ENCODE measurements around the gene KCNAB1. TPM values are rescaled to one million over a fixed set of nuclear protein-coding genes. Genes with fewer than 3 reads are reported as not detected.

KCNAB1 gene
- total and polyA plus RNA-seq, 2 of the 8 experiments (the other 6 are each of a cell fraction or from before 2014, with no cell fraction given) = 0.51 to 2.3 TPM

DNA sequence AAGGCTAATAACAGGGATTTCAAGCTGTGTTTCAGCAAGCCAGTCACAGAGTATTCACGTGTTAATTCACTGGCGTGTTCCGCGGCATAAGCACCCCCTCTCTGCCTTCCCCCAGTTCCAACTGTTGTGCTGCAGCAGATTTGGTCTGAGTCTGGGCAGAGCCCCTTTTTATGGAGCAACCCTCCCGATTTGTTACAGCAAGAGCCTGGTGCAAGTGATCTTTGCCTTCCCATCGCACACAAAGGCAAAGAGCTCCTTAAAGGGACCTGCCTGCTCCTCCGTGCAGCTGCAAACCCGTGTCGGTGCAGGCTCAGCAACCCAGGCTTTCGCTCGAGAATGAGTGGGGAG, 170.5 kb downstream of the KCNAB1 start:
- 6% methylated on average over 11 of the region's 11 CpGs; no CpG with 5 or more reads in 1 of the 2 experiments for WGBS, 2 experiments (ENCODE audit: extremely low coverage in 1 of 2, insufficient coverage in 1 of 2, insufficient read length in 1 of 2, insufficient replicate concordance in 2 of 2, low coverage in 1 of 2, low lambda C conversion rate in 2 of 2, missing lambda C conversion rate in 1 of 2)
- H3K79me1 ChIP-seq (ENCODE audit: low read depth, low read length) = no peaks in the 10 kb centered on the region
- peak overlapping the region; percentile 83 to 97 for H3K4me2 ChIP-seq (ENCODE audit: insufficient read depth in 1 of 2, low read depth in 2 of 2, low read length in 2 of 2)
- H2BK120ac ChIP-seq (replicated peaks; ENCODE audit: low read depth, low read length) = no peak overlapping the region
- H2AK5ac ChIP-seq (ENCODE audit: low read depth, low read length) = no peak overlapping the region
- H3K23ac ChIP-seq (ENCODE audit: insufficient read length) = no peak overlapping the region
- H3K4me1 ChIP-seq (replicated peaks in 1 of 4; ENCODE audit: control insufficient read depth in 3 of 4, insufficient read depth in 4 of 4, low read length in 3 of 4) = peaks cover 0 to 13% (median 4%) of the 10 kb centered on the region in 4 experiments; a peak in 6 of 7 replicates
- H3K27me3 ChIP-seq (replicated peaks in 1 of 4; ENCODE audit: control insufficient read depth in 3 of 4, extremely low read depth in 1 of 4, insufficient read depth in 3 of 4, low read length in 3 of 4) = peaks cover 16 to 39% (median 28%) of the 10 kb centered on the region in 4 experiments
- no peak overlapping the region for H2BK15ac ChIP-seq (ENCODE audit: low read length)
- no peak overlapping the region for H4K91ac ChIP-seq (replicated peaks; ENCODE audit: insufficient read length, low read length)
- H2BK20ac ChIP-seq (ENCODE audit: low read length) = no peak overlapping the region
- H3K4me3 ChIP-seq (ENCODE audit: extremely low read depth in 1 of 4, insufficient read depth in 2 of 4, low read depth in 3 of 4, low read length in 4 of 4) = peak overlapping the region; percentile 33 to 58 (median 40)
- ChIA-PET POLR2A (ENCODE audit: partially characterized antibody) (no interaction called here), CTCF (ENCODE audit: partially characterized antibody) (interaction anchor here (0.6 to 2.0 kb wide), 11 partner anchors 15 to 612 kb away, joined by 3 to 7 read pairs (median 3); no protein-coding TSS in a partner anchor)
- TF ChIP-seq RNF2 (IDR thresholded peaks at IDR 0.05; ENCODE audit: borderline replicate concordance, low read depth, low read length, missing control alignments, poor library complexity, severe bottlenecking) (peak; percentile 10), BRCA1 (IDR thresholded peaks at IDR 0.05; ENCODE audit: low read depth, low read length) (no peak)
- H3K27ac ChIP-seq (ENCODE audit: low read depth, low read length) = no peak overlapping the region
- no peak overlapping the region for H3K9ac ChIP-seq (replicated peaks in 1 of 4; ENCODE audit: extremely low read depth in 1 of 4, low read depth in 3 of 4, low read length in 3 of 4)
- H4K8ac ChIP-seq (ENCODE audit: extremely low read depth, insufficient read depth, low read length) = no peak overlapping the region
- no peaks in the 10 kb centered on the region for H4K20me1 ChIP-seq (replicated peaks in 1 of 2; ENCODE audit: control insufficient read depth in 1 of 2, insufficient read depth in 2 of 2, low read length in 2 of 2)
- no peak overlapping the region for H3K18ac ChIP-seq (ENCODE audit: extremely low read depth, low read length)
- DNase-seq (ENCODE audit: low read depth in 1 of 2, low spot score in 2 of 2) (no peak), FAIRE-seq (no peak)
- no peak overlapping the region for H3K56ac ChIP-seq (replicated peaks; ENCODE audit: insufficient read length, low read depth, low read length)
- H4K5ac ChIP-seq (ENCODE audit: insufficient read length, low read depth, low read length) = no peak overlapping the region
- no peak overlapping the region for H3K4ac ChIP-seq (replicated peaks; ENCODE audit: insufficient read length, low read depth, low read length)
- peak overlapping the region; percentile 78; the same call in 1 of the 2 replicates for H2AFZ ChIP-seq (ENCODE audit: low read length)
- H2BK5ac ChIP-seq (ENCODE audit: low read depth, low read length) = no peak overlapping the region
- H3K14ac ChIP-seq (ENCODE audit: insufficient read length) = no peak overlapping the region
- H2BK12ac ChIP-seq (ENCODE audit: low read depth, low read length) = no peak overlapping the region
- no peaks in the 10 kb centered on the region for H3K36me3 ChIP-seq (ENCODE audit: control insufficient read depth in 2 of 4, insufficient read depth in 4 of 4, low read length in 3 of 4)
- H3K79me2 ChIP-seq (ENCODE audit: control insufficient read depth in 1 of 2, insufficient read depth in 2 of 2, low read length in 2 of 2) = no peaks in the 10 kb centered on the region
- no peaks in the 10 kb centered on the region for H3K9me3 ChIP-seq (ENCODE audit: insufficient read depth in 2 of 2, low read depth in 1 of 2, low read length in 1 of 2)
- peaks cover 5% of the 10 kb centered on the region; the same call in 1 of the 2 replicates for H3K23me2 ChIP-seq (ENCODE audit: low read depth, low read length)

Measured in H1 (cell line).